Hypothalamus (tissue), 51 donors: ENCODE measurements around the gene PVALB.

Experiments used
- DNase-seq, 51 donors: peaks; one replicate each; lab custom pipeline; 2025; lab: John Stamatoyannopoulos, UW

Gene PVALB

GRCh38 chr22:36775964-36776669, 40.7 kb downstream of the PVALB start, which contains the start of gene IFT27:
TSS of gene IFT27 (minus strand) at chr22:36776119. CDS start at chr22:36775707, 412 bp downstream.
- peak; percentile 63 to 100 (median 98) for DNase-seq

- DNase-seq = peak in 30 of 51 donors; percentile 14 to 70 (median 51)
Observed at GRCh38 chr22:36775586-36775963, 41.3 kb downstream of the PVALB start.

- DNase-seq = peak in 4 of 51 donors; percentile 14 to 41 (median 16)
Observed at GRCh38 chr22:36773935-36774334, 42.9 kb downstream of the PVALB start.

- DNase-seq = no peak
Observed at GRCh38 chr22:36772451-36772850, 44.4 kb downstream of the PVALB start.

- no peak for DNase-seq
Observed at GRCh38 chr22:36771356-36772063, 45.3 kb downstream of the PVALB start.

GRCh38 chr22:36770513-36771231, 46.2 kb downstream of the PVALB start:
- DNase-seq = no peak

GRCh38 chr22:36769541-36770512, 47.0 kb downstream of the PVALB start:
- DNase-seq = no peak

- DNase-seq = no peak
Observed at GRCh38 chr22:36768616-36769015, 48.2 kb downstream of the PVALB start.

- DNase-seq = no peak
Observed at GRCh38 chr22:36768141-36768540, 48.7 kb downstream of the PVALB start.

GRCh38 chr22:36767035-36767775, 49.6 kb downstream of the PVALB start:
- no peak for DNase-seq

- DNase-seq = peak in 3 of 51 donors; percentile 13 to 40 (median 19)
Observed at GRCh38 chr22:36765943-36766450, 50.8 kb downstream of the PVALB start.

- peak in 1 of 51 donors; percentile 6 for DNase-seq
Observed at GRCh38 chr22:36765131-36765942, 51.5 kb downstream of the PVALB start.

- peak in 1 of 51 donors; percentile 27 for DNase-seq
Observed at GRCh38 chr22:36764641-36765040, 52.2 kb downstream of the PVALB start.

GRCh38 chr22:36764060-36764459, 52.8 kb downstream of the PVALB start:
- no peak for DNase-seq

GRCh38 chr22:36763576-36763975, 53.3 kb downstream of the PVALB start:
- no peak for DNase-seq

- no peak for DNase-seq
Observed at GRCh38 chr22:36762687-36763260, 54.1 kb downstream of the PVALB start.

GRCh38 chr22:36761553-36762240, 55.1 kb downstream of the PVALB start:
- no peak for DNase-seq
